NCI-H526 (cell line): ENCODE results near the gene ACOXL.
"Not testable (repeated sequence)": the region's sequence is repeated elsewhere in the genome, so short reads cannot be mapped to it uniquely, and the experiment has no call there.

Source experiments
- DNase-seq, 2 experiments: peaks; one replicate each; lab custom pipeline; 2025; lab: John Stamatoyannopoulos, UW

ACOXL gene

GRCh38 chr2:110929528-110929927 is 197.2 kb downstream of the ACOXL start:
- DNase-seq = no peak

- DNase-seq = no peak
Measured at GRCh38 chr2:110931648-110932047, 199.3 kb downstream of the ACOXL start.

- no peak for DNase-seq
Measured at GRCh38 chr2:110933420-110933819, 201.0 kb downstream of the ACOXL start.

GRCh38 chr2:110934948-110935347 is 202.6 kb downstream of the ACOXL start:
- no peak for DNase-seq

GRCh38 chr2:110940376-110940910 is 208.1 kb downstream of the ACOXL start:
- DNase-seq = no peak

GRCh38 chr2:110941226-110941625 is 208.9 kb downstream of the ACOXL start:
- no peak for DNase-seq

- DNase-seq = no peak
Measured at GRCh38 chr2:110943070-110943634, 210.8 kb downstream of the ACOXL start.

GRCh38 chr2:110946902-110947301 is 214.5 kb downstream of the ACOXL start:
- DNase-seq = no peak

- peak; percentile 62 to 78 for DNase-seq
Measured at GRCh38 chr2:110948027-110948674, 215.8 kb downstream of the ACOXL start.

GRCh38 chr2:110950281-110950680 is 217.9 kb downstream of the ACOXL start:
- no peak for DNase-seq

- DNase-seq = no peak
Measured at GRCh38 chr2:110955045-110955444, 222.7 kb downstream of the ACOXL start.

- no peak for DNase-seq
Measured at GRCh38 chr2:110955556-110955955, 223.2 kb downstream of the ACOXL start.

GRCh38 chr2:110957293-110957692 is 224.9 kb downstream of the ACOXL start:
- DNase-seq = no peak

GRCh38 chr2:110958346-110959119 is 226.2 kb downstream of the ACOXL start:
- no peak for DNase-seq

GRCh38 chr2:110959198-110959597 is 226.8 kb downstream of the ACOXL start:
- no peak for DNase-seq

- DNase-seq = no peak
Measured at GRCh38 chr2:110960281-110960680, 227.9 kb downstream of the ACOXL start.

GRCh38 chr2:110960954-110961353 is 228.6 kb downstream of the ACOXL start:
- no peak for DNase-seq

- DNase-seq = not testable (repeated sequence)
Measured at GRCh38 chr2:110961643-110962042, 229.3 kb downstream of the ACOXL start.

GRCh38 chr2:110969696-110970095 is 237.3 kb downstream of the ACOXL start:
- DNase-seq = no peak

- DNase-seq = no peak
Measured at GRCh38 chr2:110970201-110970600, 237.8 kb downstream of the ACOXL start.

- DNase-seq = no peak
Measured at GRCh38 chr2:110971811-110972210, 239.4 kb downstream of the ACOXL start.

GRCh38 chr2:110973262-110973661 is 240.9 kb downstream of the ACOXL start:
- no peak for DNase-seq

GRCh38 chr2:110977403-110977802 is 245.0 kb downstream of the ACOXL start:
- no peak for DNase-seq
